Measurements from ENCODE around the gene KLHDC9. TPM values are rescaled to one million over a fixed set of nuclear protein-coding genes. Genes with fewer than 3 reads are reported as not detected.

KLHDC9 gene
- total RNA-seq, 6 donors from 2014 or later, result 6.5 to 12.3 (median 7.4) TPM; not detected in 1

DNA sequence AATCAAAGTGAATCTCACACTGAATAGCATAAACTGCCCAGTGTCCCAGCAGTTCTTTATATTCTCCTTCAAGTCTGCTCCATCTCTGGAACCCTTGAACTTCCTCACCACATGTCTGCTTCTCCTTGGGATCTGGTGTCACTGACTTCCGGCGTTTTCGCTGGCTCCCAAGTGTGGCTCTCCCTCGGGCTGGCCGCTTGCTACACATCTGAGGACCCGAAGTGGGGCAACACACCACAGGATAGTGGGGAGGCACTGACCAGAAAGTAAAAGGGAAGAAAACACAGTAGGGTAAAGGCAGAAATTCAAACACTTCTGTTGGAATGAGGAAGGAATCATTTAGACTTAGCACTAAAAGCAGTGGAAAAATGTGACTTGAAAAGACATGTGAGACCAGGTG lies 24.8 kb downstream of the KLHDC9 start:
- WGBS, 2 donors, result 74 to 75% methylated on average over 6 of the region's 6 CpGs
- no peak for ATAC-seq (ENCODE audit: low FRiP score in 2 of 2)
- H3K27me3 ChIP-seq, result no peaks in the 10 kb centered on the region
- DNase-seq, result no peak
- TF ChIP-seq POLR2AphosphoS5 (IDR thresholded peaks at IDR 0.05), result no peak
- TF ChIP-seq EP300 (IDR thresholded peaks at IDR 0.05), result no peak
- TF ChIP-seq, protein P1, sequence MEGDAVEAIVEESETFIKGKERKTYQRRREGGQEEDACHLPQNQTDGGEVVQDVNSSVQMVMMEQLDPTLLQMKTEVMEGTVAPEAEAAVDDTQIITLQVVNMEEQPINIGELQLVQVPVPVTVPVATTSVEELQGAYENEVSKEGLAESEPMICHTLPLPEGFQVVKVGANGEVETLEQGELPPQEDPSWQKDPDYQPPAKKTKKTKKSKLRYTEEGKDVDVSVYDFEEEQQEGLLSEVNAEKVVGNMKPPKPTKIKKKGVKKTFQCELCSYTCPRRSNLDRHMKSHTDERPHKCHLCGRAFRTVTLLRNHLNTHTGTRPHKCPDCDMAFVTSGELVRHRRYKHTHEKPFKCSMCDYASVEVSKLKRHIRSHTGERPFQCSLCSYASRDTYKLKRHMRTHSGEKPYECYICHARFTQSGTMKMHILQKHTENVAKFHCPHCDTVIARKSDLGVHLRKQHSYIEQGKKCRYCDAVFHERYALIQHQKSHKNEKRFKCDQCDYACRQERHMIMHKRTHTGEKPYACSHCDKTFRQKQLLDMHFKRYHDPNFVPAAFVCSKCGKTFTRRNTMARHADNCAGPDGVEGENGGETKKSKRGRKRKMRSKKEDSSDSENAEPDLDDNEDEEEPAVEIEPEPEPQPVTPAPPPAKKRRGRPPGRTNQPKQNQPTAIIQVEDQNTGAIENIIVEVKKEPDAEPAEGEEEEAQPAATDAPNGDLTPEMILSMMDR (IDR thresholded peaks at IDR 0.05), result no peak
- TF ChIP-seq POLR2A (IDR thresholded peaks at IDR 0.05), result no peak
- H3K9me3 ChIP-seq, result no peaks in the 10 kb centered on the region
- H3K27ac ChIP-seq, result no peak overlapping the region
- peaks cover 24 to 83% (median 55%) of the 10 kb centered on the region in 4 donors for H3K36me3 ChIP-seq
- H3K4me3 ChIP-seq, result no peak overlapping the region
- peaks cover 24 to 42% (median 34%) of the 10 kb centered on the region in 4 donors for H3K4me1 ChIP-seq

GRCh38 chr1:161127649-161128048 lies 29.5 kb downstream of the KLHDC9 start:
- no peak for TF ChIP-seq POLR2A (IDR thresholded peaks at IDR 0.05)
- H3K4me3 ChIP-seq, result no peak overlapping the region
- no peak for ATAC-seq (ENCODE audit: low FRiP score in 2 of 2)
- no peak for DNase-seq
- 69 to 82% methylated on average over 2 of the region's 2 CpGs for WGBS, 2 donors
- no peaks in the 10 kb centered on the region for H3K27me3 ChIP-seq
- H3K9me3 ChIP-seq, result no peaks in the 10 kb centered on the region
- peaks cover 23 to 73% (median 35%) of the 10 kb centered on the region in 4 donors for H3K36me3 ChIP-seq
- H3K4me1 ChIP-seq, result peaks cover 25 to 46% (median 37%) of the 10 kb centered on the region in 4 donors
- H3K27ac ChIP-seq, result peak overlapping the region in 3 of 4 donors; percentile 6 to 54 (median 13)

DNA sequence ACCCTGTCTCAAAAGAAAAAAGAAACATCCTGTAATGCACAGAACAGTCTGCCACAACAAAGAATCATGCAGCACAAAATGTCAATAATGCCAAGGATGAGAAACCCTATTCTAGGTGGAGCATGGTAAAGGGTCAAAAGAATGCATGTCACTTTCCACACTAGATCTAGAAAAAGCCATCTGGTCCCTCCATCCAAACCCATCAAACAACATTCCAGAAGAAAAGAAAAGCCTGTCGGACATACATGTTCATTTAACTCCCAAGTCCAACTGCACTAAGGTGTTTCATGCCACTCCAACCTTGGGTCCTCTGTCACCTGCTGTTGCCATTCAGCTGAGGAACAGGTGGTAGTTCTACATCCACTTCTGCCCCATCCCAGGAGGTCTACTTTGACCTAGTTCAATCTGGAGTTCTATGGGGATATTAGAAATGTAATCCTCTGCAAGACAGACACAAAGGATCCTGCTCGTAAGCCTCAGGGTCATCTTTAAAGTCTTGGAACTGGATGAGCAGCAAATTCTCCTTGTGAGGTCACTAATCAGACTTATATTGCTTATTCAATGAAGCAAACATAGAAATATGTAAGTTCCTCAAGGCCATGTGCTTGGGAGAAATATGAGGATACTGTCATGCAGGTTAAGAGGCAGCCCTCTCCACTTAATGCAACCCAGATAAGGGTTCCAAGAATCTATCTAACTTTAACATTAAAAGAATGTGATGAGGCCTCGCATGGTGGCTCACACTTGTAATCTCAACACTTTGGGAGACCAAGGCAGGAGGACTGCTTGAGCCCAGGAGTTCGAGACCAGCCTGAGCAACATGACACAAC lies 30.6 kb downstream of the KLHDC9 start:
- no peaks in the 10 kb centered on the region for H3K27me3 ChIP-seq
- DNase-seq, result no peak
- no peak overlapping the region for H3K4me3 ChIP-seq
- WGBS, 2 donors, result 91 to 94% methylated on average over 4 of the region's 4 CpGs
- TF ChIP-seq, protein P1 (IDR thresholded peaks at IDR 0.05), result no peak
- TF ChIP-seq EP300 (IDR thresholded peaks at IDR 0.05) (no peak), POLR2AphosphoS5 (IDR thresholded peaks at IDR 0.05) (no peak), POLR2A (IDR thresholded peaks at IDR 0.05) (no peak)
- ATAC-seq (ENCODE audit: low FRiP score in 2 of 2), result no peak
- H3K36me3 ChIP-seq, result peaks cover 14 to 63% (median 24%) of the 10 kb centered on the region in 4 donors
- H3K4me1 ChIP-seq, result peaks cover 30 to 52% (median 42%) of the 10 kb centered on the region in 4 donors
- no peaks in the 10 kb centered on the region for H3K9me3 ChIP-seq
- H3K27ac ChIP-seq, result no peak overlapping the region

DNA sequence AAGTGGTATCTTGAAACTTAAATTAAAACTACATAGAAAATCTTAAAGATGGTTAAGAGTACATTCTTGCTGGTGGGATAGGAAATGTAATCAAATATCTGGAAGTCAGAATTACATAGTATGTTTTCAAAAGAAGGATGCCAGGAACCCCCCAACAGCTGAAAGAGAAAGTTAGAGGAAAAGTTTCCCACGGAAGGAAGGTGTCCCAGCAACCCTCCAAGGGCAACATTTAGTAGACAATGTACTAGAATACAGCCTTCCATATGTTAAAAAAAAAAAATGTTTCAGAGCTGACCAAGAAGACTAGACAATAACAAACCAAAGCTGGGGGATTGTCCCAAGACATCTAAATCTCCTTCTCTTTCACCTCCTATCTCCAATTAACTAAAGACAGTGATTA lies 32.1 kb downstream of the KLHDC9 start:
- DNase-seq, result no peak
- Histone ChIP-seq H3K4me1 (peaks cover 39 to 60% (median 52%) of the 10 kb centered on the region in 4 donors), H3K9me3 (no peaks in the 10 kb centered on the region), H3K36me3 (peaks cover 6 to 49% (median 20%) of the 10 kb centered on the region in 4 donors), H3K4me3 (no peak overlapping the region), H3K27ac (peak overlapping the region in 2 of 4 donors; percentile 44 to 98), H3K27me3 (no peaks in the 10 kb centered on the region)
- TF ChIP-seq POLR2A (IDR thresholded peaks at IDR 0.05) (no peak), POLR2AphosphoS5 (IDR thresholded peaks at IDR 0.05) (no peak), EP300 (IDR thresholded peaks at IDR 0.05) (no peak)
- TF ChIP-seq, protein P1 (IDR thresholded peaks at IDR 0.05), result no peak
- no peak for ATAC-seq (ENCODE audit: low FRiP score in 2 of 2)
- 45 to 62% methylated on average over 1 of the region's 1 CpG for WGBS, 2 donors

GRCh38 chr1:161131523-161132409 lies 33.6 kb downstream of the KLHDC9 start:
- peak in 1 of 2 donors; percentile 41 for DNase-seq
- no peaks in the 10 kb centered on the region for H3K9me3 ChIP-seq
- H3K27me3 ChIP-seq, result no peaks in the 10 kb centered on the region
- 3 to 5% methylated on average over 22 of the region's 22 CpGs for WGBS, 2 donors
- peaks cover 39 to 60% (median 53%) of the 10 kb centered on the region in 4 donors for H3K4me1 ChIP-seq
- H3K27ac ChIP-seq, result peak overlapping the region; percentile 97 to 100 (median 98)
- peaks cover 6 to 34% (median 11%) of the 10 kb centered on the region in 4 donors for H3K36me3 ChIP-seq
- peak; percentile 29 to 58 for ATAC-seq (ENCODE audit: low FRiP score in 2 of 2)
- peak overlapping the region; percentile 65 to 88 (median 78) for H3K4me3 ChIP-seq
- TF ChIP-seq, protein P1 (IDR thresholded peaks at IDR 0.05), result no peak
- TF ChIP-seq EP300 (IDR thresholded peaks at IDR 0.05) (no peak), POLR2AphosphoS5 (IDR thresholded peaks at IDR 0.05) (no peak), POLR2A (IDR thresholded peaks at IDR 0.05) (no peak)
